Stimulated activated naive B cell treated with anti-CD40 and anti-IgM and Interleukin-4, amounts not matched to agents 10 μg/mL and 1 μg/mL and 100 μg/mL, for 72 hours (primary cell): ENCODE measurements around the gene OR11L1.

ENCODE experiments used
- ATAC-seq, 2 donors: fragments of 150-1000 bp; cut with Tn5 transposase; replicated peaks; 2 replicates each; pipeline ENCODE4 v1.10.0; 2021; ENCODE audit warnings: moderate library complexity in 1 of 2
- DNase-seq: peaks from one replicate; pipeline ENCODE4 v3.0.0; 2021
- H3K27ac Mint-ChIP-seq: one replicate; pipeline ENCODE4 v1.8.0; 2022; ENCODE audit warnings: mild to moderate bottlenecking, mixed read lengths
- H3K27me3 Mint-ChIP-seq, 2 donors: one replicate each; pipeline ENCODE4 v1.8.0; 2022; ENCODE audit warnings: mixed read lengths in 2 of 2
- H3K36me3 Mint-ChIP-seq, 2 donors: one replicate each; pipeline ENCODE4 v1.8.0; 2022; ENCODE audit warnings: mixed read lengths in 2 of 2, mild to moderate bottlenecking in 1 of 2
- H3K4me1 Mint-ChIP-seq, 2 donors: one replicate each; pipeline ENCODE4 v1.8.0; 2022; ENCODE audit warnings: mixed read lengths in 2 of 2, mild to moderate bottlenecking in 1 of 2
- H3K4me3 Mint-ChIP-seq, 2 donors: one replicate each; pipeline ENCODE4 v1.8.0; 2022; ENCODE audit warnings: mild to moderate bottlenecking in 2 of 2, mixed read lengths in 2 of 2, moderate library complexity in 1 of 2
- H3K9me3 Mint-ChIP-seq, 2 donors: one replicate each; pipeline ENCODE4 v1.8.0; 2022; ENCODE audit warnings: mixed read lengths in 2 of 2, mild to moderate bottlenecking in 1 of 2

OR11L1 gene, protein sequence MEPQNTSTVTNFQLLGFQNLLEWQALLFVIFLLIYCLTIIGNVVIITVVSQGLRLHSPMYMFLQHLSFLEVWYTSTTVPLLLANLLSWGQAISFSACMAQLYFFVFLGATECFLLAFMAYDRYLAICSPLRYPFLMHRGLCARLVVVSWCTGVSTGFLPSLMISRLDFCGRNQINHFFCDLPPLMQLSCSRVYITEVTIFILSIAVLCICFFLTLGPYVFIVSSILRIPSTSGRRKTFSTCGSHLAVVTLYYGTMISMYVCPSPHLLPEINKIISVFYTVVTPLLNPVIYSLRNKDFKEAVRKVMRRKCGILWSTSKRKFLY

DNA sequence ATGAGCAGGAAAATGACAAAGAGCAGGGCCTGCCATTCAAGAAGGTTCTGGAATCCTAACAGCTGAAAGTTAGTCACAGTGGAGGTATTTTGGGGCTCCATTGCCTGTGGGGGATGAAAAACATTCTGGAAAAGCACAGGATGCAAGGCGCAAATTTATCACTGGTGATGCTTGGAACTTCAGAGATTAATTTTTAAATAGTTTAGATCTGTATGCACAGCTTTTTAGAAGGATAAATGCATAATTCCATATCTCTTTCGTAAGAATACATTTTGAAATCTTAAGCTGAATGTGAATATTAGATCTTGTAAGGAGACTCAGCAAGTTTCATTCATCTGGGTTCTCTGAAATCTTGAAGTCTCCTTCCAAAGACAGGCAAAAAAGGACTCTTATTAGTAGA, at the start of gene OR11L1:
OR11L1 (minus strand) TSS at position 101 of the 400 bp plus-strand sequence; CDS start at position 101, 0 bp downstream.
- ATAC-seq, result no peak

DNA sequence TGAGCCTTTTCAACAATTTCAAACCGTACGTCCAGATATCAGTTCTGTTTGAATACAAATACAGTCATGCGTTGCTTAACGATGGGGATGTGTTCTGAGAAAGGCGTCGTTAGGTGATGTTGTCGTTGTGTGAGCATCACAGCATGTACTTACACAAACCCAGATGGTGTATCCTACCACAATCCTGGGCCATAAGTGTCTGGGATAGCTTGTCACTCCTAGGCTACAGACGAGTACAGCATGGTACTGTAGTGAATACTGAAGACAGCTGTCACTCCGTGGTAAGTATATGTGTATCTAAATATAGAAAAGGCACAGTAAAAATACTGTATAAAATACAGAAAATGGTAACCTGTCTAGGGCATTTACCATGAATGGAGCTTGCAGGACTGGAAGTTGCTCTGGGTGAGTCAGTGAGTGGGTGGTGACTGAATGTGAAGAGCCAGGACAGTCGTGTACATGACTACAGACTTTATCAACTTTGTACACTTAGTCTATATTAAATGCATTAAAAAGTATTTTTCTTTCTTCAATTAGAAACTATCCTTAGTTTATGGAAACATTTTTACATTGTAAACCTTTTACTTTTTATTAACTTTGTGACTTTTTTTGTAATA, 43.2 kb upstream of the OR11L1 start:
- no peak overlapping the region for H3K27ac Mint-ChIP-seq
- no peaks in the 10 kb centered on the region for H3K4me1 Mint-ChIP-seq
- no peaks in the 10 kb centered on the region for H3K36me3 Mint-ChIP-seq
- H3K4me3 Mint-ChIP-seq, result no peak overlapping the region
- DNase-seq (no peak), ATAC-seq (no peak)
- no peaks in the 10 kb centered on the region for H3K9me3 Mint-ChIP-seq
- no peaks in the 10 kb centered on the region for H3K27me3 Mint-ChIP-seq

More for the DNA sequence above, at the start of gene OR11L1:
- Mint-ChIP-seq H3K36me3 (no peaks in the 10 kb centered on the region), H3K4me3 (no peak within 1 kb of the TSS), H3K27ac (no peak within 1 kb of the TSS), H3K9me3 (no peaks in the 10 kb centered on the region), H3K27me3 (no peaks in the 10 kb centered on the region), H3K4me1 (peaks cover 3 to 7% of the 10 kb centered on the region in 2 donors)
- no peak for DNase-seq

DNA sequence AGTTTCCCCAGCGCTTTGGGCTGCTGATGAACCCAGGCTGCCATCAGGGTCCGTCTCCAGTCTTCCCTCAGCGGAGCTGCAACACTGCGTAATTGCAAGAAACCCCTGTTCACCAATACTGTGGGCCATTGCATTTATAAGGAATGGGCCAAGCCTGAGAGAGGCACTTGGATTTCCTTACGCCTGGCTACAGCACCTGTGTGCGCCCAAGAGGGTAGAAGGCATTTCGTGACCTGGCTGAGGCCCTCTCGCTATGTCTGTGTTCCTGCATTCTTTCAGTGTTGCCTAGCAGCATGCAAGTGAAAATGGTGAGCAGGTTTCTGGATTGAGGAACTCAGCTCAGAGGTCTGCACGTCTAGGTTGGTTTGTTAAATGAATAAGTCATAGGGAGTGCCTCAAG, 41.6 kb upstream of the OR11L1 start:
- H3K4me3 Mint-ChIP-seq, result no peak overlapping the region
- no peak overlapping the region for H3K27ac Mint-ChIP-seq
- no peaks in the 10 kb centered on the region for H3K4me1 Mint-ChIP-seq
- no peaks in the 10 kb centered on the region for H3K9me3 Mint-ChIP-seq
- no peaks in the 10 kb centered on the region for H3K27me3 Mint-ChIP-seq
- no peak for ATAC-seq
- no peak for DNase-seq
- no peaks in the 10 kb centered on the region for H3K36me3 Mint-ChIP-seq

DNA sequence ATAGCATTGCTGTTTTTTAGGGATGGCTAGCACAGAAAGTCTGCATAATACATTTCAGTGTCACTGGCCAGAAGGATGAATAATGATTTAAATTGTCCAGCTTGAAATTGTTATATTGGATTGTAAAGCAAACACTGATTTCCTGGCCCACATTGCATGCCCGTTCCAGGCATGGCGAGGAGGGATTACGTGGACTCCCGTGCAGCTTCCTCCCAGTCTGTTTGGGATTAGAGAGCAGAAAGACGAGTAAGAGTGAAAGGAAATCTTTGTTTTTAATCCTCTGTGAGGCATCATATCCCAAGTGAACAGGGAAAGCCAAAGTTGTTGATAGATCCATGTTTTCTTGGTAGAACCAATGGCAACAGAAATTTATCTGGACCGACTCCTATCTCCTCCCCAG, 23.7 kb upstream of the OR11L1 start:
- H3K9me3 Mint-ChIP-seq, result peaks cover 0 to 2% of the 10 kb centered on the region in 2 donors
- DNase-seq, result no peak
- peaks cover 0 to 7% of the 10 kb centered on the region in 2 donors for H3K27me3 Mint-ChIP-seq
- no peak overlapping the region for H3K4me3 Mint-ChIP-seq
- no peaks in the 10 kb centered on the region for H3K4me1 Mint-ChIP-seq
- no peak for ATAC-seq
- peaks cover 2 to 12% of the 10 kb centered on the region in 2 donors for H3K36me3 Mint-ChIP-seq
- H3K27ac Mint-ChIP-seq, result no peak overlapping the region

DNA sequence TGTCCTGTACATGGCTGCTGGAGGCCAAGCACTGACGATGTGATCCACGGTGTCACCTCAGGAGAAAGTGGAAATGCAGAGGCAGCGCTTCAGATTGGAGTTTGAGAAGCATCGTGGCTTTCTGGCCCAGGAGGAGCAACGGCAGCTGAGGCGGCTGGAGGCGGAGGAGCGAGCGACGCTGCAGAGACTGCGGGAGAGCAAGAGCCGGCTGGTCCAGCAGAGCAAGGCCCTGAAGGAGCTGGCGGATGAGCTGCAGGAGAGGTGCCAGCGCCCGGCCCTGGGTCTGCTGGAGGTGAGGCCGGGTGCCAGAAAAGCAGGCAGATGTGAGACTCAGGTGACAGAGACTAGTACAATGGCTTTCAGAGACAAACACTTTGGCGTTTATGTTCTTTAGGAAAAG, 22.9 kb upstream of the OR11L1 start:
- no peak for DNase-seq
- peaks cover 0 to under 1% of the 10 kb centered on the region in 2 donors for H3K9me3 Mint-ChIP-seq
- no peak overlapping the region for H3K27ac Mint-ChIP-seq
- peaks cover 2 to 10% of the 10 kb centered on the region in 2 donors for H3K36me3 Mint-ChIP-seq
- peaks cover 0 to 7% of the 10 kb centered on the region in 2 donors for H3K27me3 Mint-ChIP-seq
- no peak overlapping the region for H3K4me3 Mint-ChIP-seq
- ATAC-seq, result no peak
- H3K4me1 Mint-ChIP-seq, result no peaks in the 10 kb centered on the region

DNA sequence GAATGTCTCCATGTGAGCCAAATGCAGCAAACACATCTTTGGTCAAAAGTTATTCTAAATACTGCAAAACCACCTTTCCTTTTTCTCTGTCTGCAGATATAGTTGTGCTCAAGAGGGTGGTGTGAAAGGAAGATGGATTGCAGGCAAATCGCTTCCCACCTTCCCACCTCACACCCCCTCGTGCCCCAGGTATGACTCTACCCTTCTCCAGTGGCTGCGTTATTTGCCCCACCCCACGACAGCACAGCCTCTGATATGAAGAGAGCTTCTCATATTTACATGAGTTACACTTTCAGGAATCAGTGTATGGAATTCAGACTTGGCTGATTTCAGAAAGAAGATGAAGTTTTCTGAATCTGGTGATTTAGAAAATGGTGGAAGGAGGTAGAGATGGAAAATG, 21.1 kb upstream of the OR11L1 start:
- DNase-seq (no peak), ATAC-seq (no peak)
- peaks cover 2 to 3% of the 10 kb centered on the region in 2 donors for H3K36me3 Mint-ChIP-seq
- H3K9me3 Mint-ChIP-seq, result no peaks in the 10 kb centered on the region
- H3K27me3 Mint-ChIP-seq, result peaks cover 0 to 12% of the 10 kb centered on the region in 2 donors
- no peak overlapping the region for H3K27ac Mint-ChIP-seq
- H3K4me3 Mint-ChIP-seq, result no peak overlapping the region
- H3K4me1 Mint-ChIP-seq, result peaks cover 5% of the 10 kb centered on the region in 2 donors

DNA sequence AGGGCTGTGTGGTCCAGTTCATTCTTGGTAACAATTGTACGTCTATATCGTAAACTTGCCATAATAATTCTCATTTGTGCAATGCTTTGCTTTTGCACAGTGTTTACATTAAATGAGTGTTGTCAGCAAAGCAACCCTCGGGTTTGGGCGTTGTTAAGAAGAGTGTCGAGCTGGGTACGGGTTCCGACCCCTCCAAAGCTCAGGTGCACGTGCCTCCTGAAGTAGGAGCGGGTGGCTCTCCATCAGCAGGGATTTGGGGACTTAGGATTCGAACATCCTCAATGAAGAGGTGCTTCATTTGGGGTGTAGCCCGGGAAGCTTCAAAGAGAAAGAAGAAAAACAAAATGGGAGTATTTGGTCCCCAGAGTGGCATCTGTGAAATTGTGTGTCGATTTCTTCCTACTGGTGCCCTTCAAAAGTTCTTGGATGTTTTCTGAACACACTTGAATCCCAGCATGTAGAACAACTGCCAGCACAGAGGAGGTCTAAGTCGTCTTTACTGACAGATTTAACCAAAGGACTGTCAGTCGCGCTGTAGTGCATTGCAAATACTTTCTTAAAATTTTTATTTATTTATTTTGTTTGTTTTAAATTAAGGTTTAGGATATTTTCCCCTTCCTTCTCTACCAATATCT, 16.4 kb upstream of the OR11L1 start:
- Mint-ChIP-seq H3K4me1 (peaks cover 11 to 15% of the 10 kb centered on the region in 2 donors), H3K27me3 (peaks cover 5 to 33% of the 10 kb centered on the region in 2 donors), H3K9me3 (peaks cover 0 to 1% of the 10 kb centered on the region in 2 donors), H3K4me3 (peak overlapping the region; percentile 79 to 83), H3K36me3 (peaks cover 0 to 1% of the 10 kb centered on the region in 2 donors), H3K27ac (peak overlapping the region; percentile 76)
- no peak for DNase-seq
- peak; percentile 2 to 7 for ATAC-seq

DNA sequence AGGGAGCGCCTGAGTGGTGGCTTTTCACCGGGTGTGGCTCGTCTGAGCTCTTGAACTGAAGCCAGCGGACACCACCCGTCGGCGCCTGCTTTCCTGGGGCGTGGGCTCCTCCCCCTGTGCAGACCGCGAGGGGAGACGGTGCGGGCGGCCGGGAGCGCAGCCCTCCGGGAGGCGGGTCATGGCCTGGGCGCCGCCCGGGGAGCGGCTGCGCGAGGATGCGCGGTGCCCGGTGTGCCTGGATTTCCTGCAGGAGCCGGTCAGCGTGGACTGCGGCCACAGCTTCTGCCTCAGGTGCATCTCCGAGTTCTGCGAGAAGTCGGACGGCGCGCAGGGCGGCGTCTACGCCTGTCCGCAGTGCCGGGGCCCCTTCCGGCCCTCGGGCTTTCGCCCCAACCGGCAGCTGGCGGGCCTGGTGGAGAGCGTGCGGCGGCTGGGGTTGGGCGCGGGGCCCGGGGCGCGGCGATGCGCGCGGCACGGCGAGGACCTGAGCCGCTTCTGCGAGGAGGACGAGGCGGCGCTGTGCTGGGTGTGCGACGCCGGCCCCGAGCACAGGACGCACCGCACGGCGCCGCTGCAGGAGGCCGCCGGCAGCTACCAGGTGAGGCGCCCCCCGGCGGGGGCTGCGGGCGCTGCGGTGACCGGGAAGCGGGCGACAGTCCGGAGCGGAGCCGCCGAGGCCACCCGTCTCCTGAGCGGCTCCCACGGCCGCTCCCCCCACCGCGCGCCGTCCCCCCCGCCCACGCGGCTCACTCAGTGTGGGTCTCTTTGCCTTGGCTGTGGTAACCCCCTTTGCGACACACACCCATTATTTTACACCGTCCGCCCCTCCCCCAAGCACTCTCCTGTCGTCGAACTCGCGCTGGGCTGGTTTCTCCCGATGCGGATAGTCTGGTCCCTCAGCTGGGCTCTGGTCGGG, 15.6 kb upstream of the OR11L1 start, which contains the start of gene TRIM58:
TRIM58 (plus strand) TSS at position 119 of the 916 bp plus-strand sequence; CDS start at position 179, 60 bp downstream.
- peaks cover 0 to 1% of the 10 kb centered on the region in 2 donors for H3K36me3 Mint-ChIP-seq
- peaks cover 16 to 22% of the 10 kb centered on the region in 2 donors for H3K4me1 Mint-ChIP-seq
- H3K9me3 Mint-ChIP-seq, result peaks cover 0 to 3% of the 10 kb centered on the region in 2 donors
- DNase-seq (peak; percentile 56), ATAC-seq (peak; percentile 88 to 89)
- peaks cover 5 to 33% of the 10 kb centered on the region in 2 donors for H3K27me3 Mint-ChIP-seq
- peak within 1 kb of the TSS; percentile 83 to 89 for H3K4me3 Mint-ChIP-seq
- H3K27ac Mint-ChIP-seq, result peak within 1 kb of the TSS; percentile 86

DNA sequence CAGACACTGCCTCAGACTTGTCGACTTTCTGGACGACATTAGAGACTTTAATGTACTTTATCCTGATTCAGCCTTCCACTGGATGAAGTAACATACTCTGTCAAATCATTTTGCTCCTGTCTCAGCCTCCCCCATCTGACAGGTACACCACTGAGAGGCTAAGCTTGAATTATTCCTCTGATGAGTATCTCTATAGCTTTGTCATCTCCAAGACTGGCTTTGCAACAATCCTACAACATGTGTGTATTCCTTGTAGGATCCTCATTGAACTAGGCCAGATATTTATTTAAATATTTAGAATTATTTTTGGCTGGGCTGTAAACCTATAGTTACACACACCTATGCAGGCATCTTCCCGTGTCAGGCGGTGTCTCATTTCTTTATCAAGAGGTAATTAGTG, 14.2 kb upstream of the OR11L1 start:
- peak overlapping the region; percentile 83 to 89 for H3K4me3 Mint-ChIP-seq
- peaks cover 8 to 36% of the 10 kb centered on the region in 2 donors for H3K27me3 Mint-ChIP-seq
- no peak for ATAC-seq
- peaks cover 19 to 24% of the 10 kb centered on the region in 2 donors for H3K4me1 Mint-ChIP-seq
- no peak overlapping the region for H3K27ac Mint-ChIP-seq
- H3K9me3 Mint-ChIP-seq, result peaks cover 0 to 7% of the 10 kb centered on the region in 2 donors
- peaks cover 0 to 1% of the 10 kb centered on the region in 2 donors for H3K36me3 Mint-ChIP-seq
- no peak for DNase-seq

DNA sequence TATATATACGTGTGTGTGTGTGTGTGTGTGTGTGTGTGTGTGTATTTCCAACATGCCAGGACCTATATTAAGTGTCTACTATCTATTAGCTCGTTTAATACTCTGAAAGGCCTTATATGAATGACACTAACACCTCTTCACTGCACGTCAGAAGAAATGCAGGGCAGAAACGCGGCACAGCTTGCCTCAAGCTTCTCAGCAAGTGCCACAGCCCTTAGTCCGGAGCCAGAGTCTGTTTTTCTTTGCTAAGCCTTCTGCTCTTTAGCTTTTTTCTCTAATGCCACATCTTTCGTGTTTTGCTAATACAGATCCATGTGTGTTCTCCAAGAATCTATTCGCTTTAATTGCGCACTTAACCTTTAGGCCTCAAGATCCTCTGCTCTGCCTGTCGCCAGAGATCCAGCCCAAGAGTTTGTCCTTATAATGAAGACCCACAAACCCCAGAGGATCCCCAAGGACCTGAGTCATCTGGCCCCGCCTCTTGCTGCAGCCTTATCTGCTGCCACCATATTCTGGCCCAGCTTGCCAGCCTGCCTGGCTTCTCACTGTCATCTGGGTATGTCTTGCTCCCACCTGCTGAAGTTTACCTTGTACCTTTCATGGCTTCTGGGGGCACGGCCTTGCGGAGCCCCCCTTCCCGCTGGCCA, 13.3 kb upstream of the OR11L1 start:
- peaks cover 8 to 34% of the 10 kb centered on the region in 2 donors for H3K27me3 Mint-ChIP-seq
- peaks cover 19 to 24% of the 10 kb centered on the region in 2 donors for H3K4me1 Mint-ChIP-seq
- no peak overlapping the region for H3K4me3 Mint-ChIP-seq
- ATAC-seq (no peak), DNase-seq (no peak)
- no peak overlapping the region for H3K27ac Mint-ChIP-seq
- peaks cover 0 to 1% of the 10 kb centered on the region in 2 donors for H3K36me3 Mint-ChIP-seq
- peaks cover 0 to 7% of the 10 kb centered on the region in 2 donors for H3K9me3 Mint-ChIP-seq

DNA sequence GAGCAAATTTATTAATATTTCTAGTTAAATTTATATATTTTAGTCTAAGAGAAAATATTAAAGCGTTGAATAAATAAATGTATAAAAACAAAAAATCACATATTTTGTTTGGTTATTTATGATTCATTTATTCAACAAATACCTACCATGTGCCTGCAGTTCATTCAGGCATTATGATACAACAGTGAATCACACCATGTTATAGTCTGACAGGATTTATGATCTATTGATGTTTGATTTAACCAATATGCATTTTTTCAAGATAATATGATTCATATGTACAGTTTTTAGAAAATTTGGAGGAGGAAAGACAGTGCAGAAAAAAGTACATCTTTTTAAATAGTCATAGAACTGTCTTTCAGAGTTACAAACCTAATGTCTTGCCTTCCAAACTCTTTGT, 7.9 kb upstream of the OR11L1 start:
- H3K4me3 Mint-ChIP-seq, result no peak overlapping the region
- no peak overlapping the region for H3K27ac Mint-ChIP-seq
- ATAC-seq (no peak), DNase-seq (no peak)
- H3K36me3 Mint-ChIP-seq, result no peaks in the 10 kb centered on the region
- peaks cover 0 to 7% of the 10 kb centered on the region in 2 donors for H3K9me3 Mint-ChIP-seq
- peaks cover 3 to 8% of the 10 kb centered on the region in 2 donors for H3K27me3 Mint-ChIP-seq
- peaks cover 10% of the 10 kb centered on the region in 2 donors for H3K4me1 Mint-ChIP-seq

DNA sequence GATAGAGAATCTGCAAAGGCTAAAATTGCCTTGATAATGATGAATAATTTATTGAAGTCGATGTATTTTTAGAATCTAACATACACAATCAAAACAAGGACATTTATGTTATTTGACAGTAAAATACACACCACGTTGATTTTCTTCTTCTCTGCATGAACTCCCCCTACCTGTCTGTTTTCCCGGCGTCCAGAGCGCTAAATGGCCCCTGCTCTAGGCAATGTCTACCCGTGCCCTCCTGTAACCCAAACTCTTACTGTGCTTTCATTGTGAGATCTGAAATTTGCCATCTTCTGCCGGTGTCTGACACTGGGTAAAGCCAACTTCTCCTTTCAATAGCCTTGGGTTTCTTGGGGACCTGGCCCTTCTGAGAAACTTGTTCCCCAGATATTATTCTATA, 6.7 kb upstream of the OR11L1 start:
- ATAC-seq (no peak), DNase-seq (no peak)
- Mint-ChIP-seq H3K36me3 (no peaks in the 10 kb centered on the region), H3K27me3 (peaks cover 3 to 8% of the 10 kb centered on the region in 2 donors), H3K27ac (no peak overlapping the region), H3K4me1 (peaks cover 10% of the 10 kb centered on the region in 2 donors), H3K9me3 (peaks cover 0 to 7% of the 10 kb centered on the region in 2 donors), H3K4me3 (no peak overlapping the region)

DNA sequence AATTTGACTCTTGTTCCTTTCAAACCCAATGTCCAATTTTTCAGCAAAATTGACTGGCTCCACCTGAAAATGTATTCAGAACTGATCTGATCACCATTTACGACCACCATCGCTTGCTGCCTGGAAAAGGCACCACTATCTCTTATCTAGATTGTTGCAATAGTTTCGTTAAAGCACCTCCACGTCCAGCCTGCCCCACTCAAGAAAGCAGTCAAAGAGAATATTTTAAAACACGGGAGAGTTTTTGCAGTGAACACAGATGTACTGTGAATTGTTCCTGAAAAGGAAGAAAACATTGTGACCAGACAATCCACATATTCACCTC, 4.0 kb upstream of the OR11L1 start:
- no peaks in the 10 kb centered on the region for H3K36me3 Mint-ChIP-seq
- no peaks in the 10 kb centered on the region for H3K9me3 Mint-ChIP-seq
- ATAC-seq (no peak), DNase-seq (no peak)
- no peak overlapping the region for H3K4me3 Mint-ChIP-seq
- H3K27me3 Mint-ChIP-seq, result no peaks in the 10 kb centered on the region
- H3K27ac Mint-ChIP-seq, result no peak overlapping the region
- H3K4me1 Mint-ChIP-seq, result peaks cover 3 to 6% of the 10 kb centered on the region in 2 donors
